ENCODE data around the gene ZC3H15. TPM values are rescaled to one million over a fixed set of nuclear protein-coding genes. Genes with fewer than 3 reads are reported as not detected.

Gene ZC3H15
- total RNA-seq, result 51.3 and 95.6 TPM in 2 replicates

DNA sequence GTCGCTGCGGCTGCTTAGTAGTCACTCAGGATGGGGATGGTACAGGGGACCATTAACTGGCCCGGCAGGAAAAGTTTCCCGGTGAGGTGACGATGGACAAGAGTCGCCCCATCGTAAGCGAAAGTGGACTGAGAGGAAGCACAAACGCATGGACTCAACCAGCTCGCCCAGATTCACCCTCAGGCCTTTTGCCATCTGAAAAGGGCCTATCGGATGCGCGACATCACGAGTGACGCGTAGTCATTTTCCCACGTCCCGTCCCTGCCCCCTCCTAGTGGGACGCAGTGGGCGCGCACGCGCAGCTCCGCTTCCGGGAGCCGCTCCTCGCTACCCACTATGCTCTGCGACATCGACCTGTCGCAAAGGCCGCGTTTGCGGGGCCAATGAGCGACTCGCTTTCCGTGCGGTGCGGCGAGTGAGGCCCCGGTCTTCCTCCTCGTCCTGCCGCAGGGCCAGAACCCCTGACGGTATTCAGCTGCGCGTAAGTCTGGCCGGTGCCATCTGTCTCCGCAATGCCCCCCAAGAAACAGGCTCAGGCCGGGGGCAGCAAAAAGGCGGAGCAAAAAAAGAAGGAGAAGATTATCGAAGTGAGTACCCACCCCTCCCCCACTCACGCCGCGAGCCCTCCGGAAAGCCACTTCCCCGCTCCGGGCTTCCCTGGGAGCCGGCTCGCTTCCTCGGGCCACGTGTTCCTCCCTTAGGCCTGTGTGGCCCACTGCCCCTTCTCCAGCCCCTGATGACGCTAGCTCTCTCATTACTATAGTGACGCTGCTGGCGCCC is at the start of gene ZC3H15:
Gene ZC3H15 (plus strand): TSS at position 390 of the 780 bp plus-strand sequence. CDS start 123 bp downstream, at position 513.

Other genes with a start within 250 kb of the ZC3H15 start
- gene ITGAV, start 103.8 kb downstream of the ZC3H15 start, total RNA-seq, result 102 and 467 TPM in 2 replicates
- 13.0 and 22.2 TPM in 2 replicates for gene FAM171B, start 207.8 kb downstream of the ZC3H15 start, total RNA-seq

Measured in bladder microvascular endothelial cell (primary cell).